CD14-positive monocyte (primary cell): ENCODE results near the gene APOH. TPM values are rescaled to one million over a fixed set of nuclear protein-coding genes. Genes with fewer than 3 reads are reported as not detected.

Source experiments
- DNase-seq, 3 donors: peaks; one replicate each; pipeline ENCODE4 v3.0.0-alpha.2; 2011 to 2022
- H2AFZ ChIP-seq: 2 replicates; pipeline ENCODE4 v1.6.0; 2012; ENCODE audit warnings: mild to moderate bottlenecking, low read depth, low read length, inconsistent platforms; ENCODE audit not compliant: insufficient read depth, poor library complexity, severe bottlenecking
- H3K27ac ChIP-seq, 2 donors: 1 replicate in 1 of 2; 2 replicates in 1 of 2; pipeline ENCODE4 v1.5.1; 2012 to 2013; ENCODE audit warnings: low read length in 2 of 2, control low read depth in 1 of 2, inconsistent platforms in 1 of 2, low read depth in 1 of 2, mild to moderate bottlenecking in 1 of 2
- H3K27me3 ChIP-seq, 2 donors: one replicate each; pipeline versions ENCODE4 v1.6.0 to v1.6.1; 2011 to 2013; ENCODE audit warnings: low read length in 2 of 2; ENCODE audit not compliant: control insufficient read depth in 2 of 2, insufficient read depth in 2 of 2
- H3K36me3 ChIP-seq, 2 donors: replicated peaks in 1 of 2; 1 replicate in 1 of 2; 2 replicates in 1 of 2; pipeline versions ENCODE4 v1.5.1 to v1.6.1; 2012 to 2013; ENCODE audit warnings: low read length in 2 of 2, control low read depth in 1 of 2, inconsistent platforms in 1 of 2, mild to moderate bottlenecking in 1 of 2; ENCODE audit not compliant: insufficient read depth in 2 of 2, control insufficient read depth in 1 of 2
- H3K4me1 ChIP-seq, 2 donors: 1 replicate in 1 of 2; 2 replicates in 1 of 2; pipeline versions ENCODE4 v1.5.1 to v1.6.1; 2012 to 2013; ENCODE audit warnings: low read length in 2 of 2, control low read depth in 1 of 2, inconsistent platforms in 1 of 2, mild to moderate bottlenecking in 1 of 2, moderate library complexity in 1 of 2; ENCODE audit not compliant: insufficient read depth in 2 of 2, control insufficient read depth in 1 of 2
- H3K4me2 ChIP-seq: replicated peaks from 2 replicates; pipeline ENCODE3; 2012; ENCODE audit warnings: low read length, moderate library complexity, mild to moderate bottlenecking; ENCODE audit not compliant: poor library complexity, severe bottlenecking; ENCODE audit errors: extremely low read depth
- H3K4me3 ChIP-seq, 3 experiments: fragments of 200-600 bp in 1 of 3; sonication (generic) in 1 of 3; replicated peaks in 1 of 3; 1 replicate in 2 of 3; 2 replicates in 1 of 3; pipeline ENCODE4 v1.5.1; 2011 to 2013; ENCODE audit warnings: low read length in 3 of 3, mild to moderate bottlenecking in 3 of 3, control low read depth in 2 of 3, low read depth in 2 of 3, inconsistent platforms in 1 of 3, moderate library complexity in 1 of 3
- H3K79me2 ChIP-seq: 2 replicates; pipeline ENCODE4 v1.6.0; 2012; ENCODE audit warnings: mild to moderate bottlenecking, control low read depth, inconsistent platforms, low read length, moderate library complexity; ENCODE audit not compliant: insufficient read depth
- H3K9ac ChIP-seq: 2 replicates; pipeline ENCODE4 v1.6.0; 2017; ENCODE audit warnings: low read length, mild to moderate bottlenecking; ENCODE audit not compliant: insufficient read depth, poor library complexity, severe bottlenecking
- H3K9me3 ChIP-seq, 2 donors: replicated peaks in 1 of 2; 1 replicate in 1 of 2; 2 replicates in 1 of 2; pipeline versions ENCODE4 v1.5.1 to v1.6.1; 2012 to 2013; ENCODE audit warnings: low read length in 2 of 2, control low read depth in 1 of 2; ENCODE audit not compliant: control insufficient read depth in 1 of 2, insufficient read depth in 1 of 2
- H4K20me1 ChIP-seq: 2 replicates; pipeline ENCODE4 v1.6.0; 2012; ENCODE audit warnings: mild to moderate bottlenecking, low read length, control low read depth, moderate library complexity; ENCODE audit not compliant: insufficient read depth
- H3K27ac Mint-ChIP-seq, 7 donors: one replicate each; pipeline ENCODE4 v1.8.0; 2020; ENCODE audit warnings: mild to moderate bottlenecking in 7 of 7, mixed read lengths in 7 of 7, moderate library complexity in 6 of 7, inconsistent platforms in 2 of 7
- H3K27me3 Mint-ChIP-seq, 3 donors: one replicate each; pipeline ENCODE4 v1.8.0; 2021 to 2022; ENCODE audit warnings: low read depth in 3 of 3, mild to moderate bottlenecking in 3 of 3, mixed read lengths in 3 of 3, moderate library complexity in 3 of 3, inconsistent platforms in 1 of 3
- H3K36me3 Mint-ChIP-seq, 2 donors: one replicate each; pipeline ENCODE4 v1.8.0; 2020; ENCODE audit warnings: mixed read lengths in 2 of 2, inconsistent platforms in 1 of 2, mild to moderate bottlenecking in 1 of 2
- H3K4me1 Mint-ChIP-seq: one replicate; pipeline ENCODE4 v1.8.0; 2020; ENCODE audit warnings: mild to moderate bottlenecking, mixed read lengths
- H3K4me3 Mint-ChIP-seq, 2 donors: one replicate each; pipeline ENCODE4 v1.8.0; 2020; ENCODE audit warnings: mild to moderate bottlenecking in 2 of 2, mixed read lengths in 2 of 2, moderate library complexity in 1 of 2
- H3K9me3 Mint-ChIP-seq, 7 donors: one replicate each; pipeline ENCODE4 v1.8.0; 2020 to 2022; ENCODE audit warnings: mixed read lengths in 7 of 7, mild to moderate bottlenecking in 6 of 7, moderate library complexity in 6 of 7, inconsistent platforms in 2 of 7
- CTCF ChIP-seq: fragments of 200-600 bp; IDR thresholded peaks from one replicate; pipeline ENCODE4 v1.8.0; 2022; ENCODE audit warnings: antibody characterized with exemption, mild to moderate bottlenecking
- WGBS: methylation state at CpG from one replicate; pipeline ENCODE4 v1.1.5; 2013; ENCODE audit warnings: missing lambda C conversion rate; ENCODE audit not compliant: insufficient coverage; 5-methylcytosine and 5-hydroxymethylcytosine counted together
- intact Hi-C, 2 donors: fragments of 100-400 bp; cut with micrococcal nuclease; formaldehyde crosslinking; loops; one replicate each; pipeline versions ENCODE4 v1.15.0 to v1.15.1; 2023
- polyA plus RNA-seq, 3 donors: library from polyadenylated mRNA; depleted of rRNA in 1 of 3; unstranded in 2 of 3; stranded (reverse) in 1 of 3; fragments of 300-500 nt in 2 of 3; fragments of >200 nt in 1 of 3; fragmentation: Illumina TruSeq in 2 of 3; gene quantifications; 1 replicate in 2 of 3; 2 replicates in 1 of 3; pipeline ENCODE4 v1.2.3, GENCODE V29; 2012 to 2021

The APOH gene
- polyA plus RNA-seq, 3 donors = not detected

GRCh38 chr17:66175892-66176291 lies 53.3 kb downstream of the APOH start:
- H3K36me3 Mint-ChIP-seq = no peaks in the 10 kb centered on the region

GRCh38 chr17:66172691-66173223 lies 56.5 kb downstream of the APOH start:
- Mint-ChIP-seq H3K36me3 (no peaks in the 10 kb centered on the region), H3K9me3 (no peaks in the 10 kb centered on the region), H3K4me1 (no peaks in the 10 kb centered on the region), H3K27me3 (peaks cover 0 to 3% (median 2%) of the 10 kb centered on the region in 3 donors), H3K4me3 (no peak overlapping the region), H3K27ac (no peak overlapping the region)
- no peak overlapping the region for H2AFZ ChIP-seq
- no peak overlapping the region for H3K27ac ChIP-seq
- no peak overlapping the region for H3K4me2 ChIP-seq
- no peak for DNase-seq
- H3K79me2 ChIP-seq = no peaks in the 10 kb centered on the region
- H3K4me1 ChIP-seq = no peaks in the 10 kb centered on the region
- no peaks in the 10 kb centered on the region for H3K36me3 ChIP-seq
- no peak overlapping the region for H3K9ac ChIP-seq
- H3K9me3 ChIP-seq = no peaks in the 10 kb centered on the region
- TF ChIP-seq CTCF = no peak
- no peaks in the 10 kb centered on the region for H4K20me1 ChIP-seq
- H3K27me3 ChIP-seq = no peaks in the 10 kb centered on the region
- H3K4me3 ChIP-seq = no peak overlapping the region
- 86% methylated on average over 2 of the region's 2 CpGs for WGBS
- intact Hi-C loops = no loop called here

More at GRCh38 chr17:66175892-66176291, 53.3 kb downstream of the APOH start:
- no peak overlapping the region for H3K27ac ChIP-seq
- no peaks in the 10 kb centered on the region for H3K4me1 ChIP-seq
- TF ChIP-seq CTCF = no peak
- Mint-ChIP-seq H3K9me3 (no peaks in the 10 kb centered on the region), H3K4me1 (no peaks in the 10 kb centered on the region), H3K4me3 (no peak overlapping the region), H3K27ac (no peak overlapping the region), H3K27me3 (peaks cover 0 to 3% (median 2%) of the 10 kb centered on the region in 3 donors)
- H3K27me3 ChIP-seq = no peaks in the 10 kb centered on the region
- H2AFZ ChIP-seq = no peak overlapping the region
- no peaks in the 10 kb centered on the region for H4K20me1 ChIP-seq
- H3K79me2 ChIP-seq = no peaks in the 10 kb centered on the region
- no peaks in the 10 kb centered on the region for H3K36me3 ChIP-seq
- intact Hi-C loops = no loop called here
- H3K9me3 ChIP-seq = no peaks in the 10 kb centered on the region
- H3K4me2 ChIP-seq = no peak overlapping the region
- H3K9ac ChIP-seq = no peak overlapping the region
- no peak overlapping the region for H3K4me3 ChIP-seq
- WGBS = no CpG with 5 or more reads among the region's 1 CpG
- no peak for DNase-seq
